Measurements from ENCODE around the gene FADS3. TPM values are rescaled to one million over a fixed set of nuclear protein-coding genes. Genes with fewer than 3 reads are reported as not detected.

The FADS3 gene
- total RNA-seq, 3 donors from 2014 or later (not counting 1 experiment from before 2014, with no cell fraction given): 10.8 to 17.8 (median 11.5) TPM

DNA sequence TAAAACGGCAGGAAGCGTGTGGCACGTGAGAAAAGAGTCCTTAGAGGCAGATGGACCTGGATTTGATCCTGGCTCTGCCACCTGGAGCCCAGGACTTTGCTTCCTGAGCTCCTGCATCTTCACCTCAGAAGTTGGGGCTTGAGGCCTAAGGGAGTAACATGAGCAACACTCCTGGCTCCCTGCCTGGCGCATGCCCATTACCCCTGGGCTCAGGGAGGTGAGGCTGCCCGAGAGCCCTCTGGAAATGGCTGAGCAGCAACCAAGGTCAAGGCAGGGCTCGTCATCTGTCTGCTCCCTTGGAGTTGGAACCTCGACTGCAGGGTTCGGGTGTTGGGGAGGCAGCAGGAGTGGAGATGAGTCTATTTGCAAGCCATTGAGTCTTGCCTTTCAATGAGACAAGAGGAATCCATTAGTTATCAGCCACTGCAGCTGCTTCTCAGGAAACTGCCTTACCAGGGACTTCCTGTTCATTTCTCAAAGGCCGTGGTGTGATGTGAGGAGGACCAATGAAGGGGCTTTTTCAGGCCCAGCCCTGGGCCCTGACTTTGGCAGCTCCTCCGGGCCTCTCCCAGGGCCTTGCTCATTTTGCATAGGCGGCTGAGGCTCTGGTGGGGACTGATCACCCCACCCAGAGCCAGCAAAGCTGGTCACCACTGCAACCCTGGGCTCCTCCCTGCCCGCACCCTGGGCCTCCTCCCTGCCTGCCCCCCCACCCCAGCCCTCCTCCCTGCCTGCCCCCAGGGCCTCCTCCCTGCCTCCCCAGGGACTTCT, 56.9 kb downstream of the FADS3 start:
- no peaks in the 10 kb centered on the region for H3K36me3 ChIP-seq (ENCODE audit: control insufficient read depth, insufficient read depth, low read length)

DNA sequence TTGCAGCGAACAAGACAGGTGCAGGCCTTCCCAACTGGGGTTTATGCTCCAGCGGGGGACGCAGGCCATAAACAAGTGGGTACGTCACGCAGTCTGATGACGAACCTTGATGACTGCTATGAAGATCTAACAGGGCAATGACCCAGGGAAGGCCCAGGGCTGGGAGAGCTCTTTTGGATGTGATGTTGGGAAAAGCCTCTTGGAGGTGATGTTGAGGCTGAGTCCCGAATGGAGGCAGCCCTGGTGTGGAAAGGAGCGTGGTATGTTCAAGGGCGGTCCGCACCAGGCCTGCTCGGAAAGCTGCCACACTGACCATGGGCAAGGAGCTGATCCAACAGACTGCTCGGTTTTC, 57.4 kb downstream of the FADS3 start:
- Mint-ChIP-seq H3K9me3 (no peaks in the 10 kb centered on the region), H3K4me1 (peaks cover 68 to 70% of the 10 kb centered on the region in 2 donors), H3K27ac (peak overlapping the region; percentile 97 to 98), H3K4me3 (peak overlapping the region; percentile 79), H3K27me3 (ENCODE audit: low read depth in 2 of 2) (no peaks in the 10 kb centered on the region), H3K36me3 (no peaks in the 10 kb centered on the region)
- Histone ChIP-seq H3K27me3 (ENCODE audit: control insufficient read depth, insufficient read depth, low read length) (no peaks in the 10 kb centered on the region), H3K27ac (ENCODE audit: low read length) (peak overlapping the region; percentile 83), H3K9me3 (ENCODE audit: control insufficient read depth, insufficient read depth, low read length) (no peaks in the 10 kb centered on the region), H3K4me3 (ENCODE audit: low read length) (no peak overlapping the region), H3K36me3 (ENCODE audit: control insufficient read depth, insufficient read depth, low read length) (no peaks in the 10 kb centered on the region), H3K4me1 (ENCODE audit: control insufficient read depth, insufficient read depth, low read length) (peaks cover 37% of the 10 kb centered on the region)
- ATAC-seq (no peak), DNase-seq (no peak)
- TF ChIP-seq CTCF (IDR thresholded peaks at IDR 0.05): no peak
- intact Hi-C loops (cut with micrococcal nuclease): loop anchor here (2.0 kb wide), 1 partner anchor 37 kb away; no protein-coding TSS in a partner anchor
- 90% methylated on average over 12 of the region's 12 CpGs for WGBS (ENCODE audit: insufficient coverage)

More for the DNA sequence above, 56.9 kb downstream of the FADS3 start:
- H3K36me3 Mint-ChIP-seq: no peaks in the 10 kb centered on the region
- H3K4me1 Mint-ChIP-seq: peaks cover 64 to 66% of the 10 kb centered on the region in 2 donors
- peak overlapping the region; percentile 83 for H3K27ac ChIP-seq (ENCODE audit: low read length)
- DNase-seq (peak; percentile 69 to 76), ATAC-seq (peak; percentile 98 to 99 (median 98))
- peaks cover 31% of the 10 kb centered on the region for H3K4me1 ChIP-seq (ENCODE audit: control insufficient read depth, insufficient read depth, low read length)
- no peaks in the 10 kb centered on the region for H3K27me3 ChIP-seq (ENCODE audit: control insufficient read depth, insufficient read depth, low read length)
- WGBS (ENCODE audit: insufficient coverage): 39% methylated on average over 12 of the region's 12 CpGs
- no peaks in the 10 kb centered on the region for H3K9me3 ChIP-seq (ENCODE audit: control insufficient read depth, insufficient read depth, low read length)
- peak overlapping the region; percentile 81 for H3K4me3 Mint-ChIP-seq
- no peak overlapping the region for H3K4me3 ChIP-seq (ENCODE audit: low read length)
- TF ChIP-seq CTCF (IDR thresholded peaks at IDR 0.05): no peak
- H3K9me3 Mint-ChIP-seq: no peaks in the 10 kb centered on the region
- intact Hi-C loops (cut with micrococcal nuclease): loop anchor here (2.0 kb wide), 1 partner anchor 38 kb away; no protein-coding TSS in a partner anchor
- peak overlapping the region; percentile 97 to 98 for H3K27ac Mint-ChIP-seq
- H3K27me3 Mint-ChIP-seq (ENCODE audit: low read depth in 2 of 2): no peaks in the 10 kb centered on the region

- Histone ChIP-seq H3K27ac (ENCODE audit: low read length) (no peak overlapping the region), H3K9me3 (ENCODE audit: control insufficient read depth, insufficient read depth, low read length) (no peaks in the 10 kb centered on the region), H3K36me3 (ENCODE audit: control insufficient read depth, insufficient read depth, low read length) (no peaks in the 10 kb centered on the region), H3K27me3 (ENCODE audit: control insufficient read depth, insufficient read depth, low read length) (no peaks in the 10 kb centered on the region), H3K4me3 (ENCODE audit: low read length) (no peak overlapping the region), H3K4me1 (ENCODE audit: control insufficient read depth, insufficient read depth, low read length) (peaks cover 41% of the 10 kb centered on the region)
- Mint-ChIP-seq H3K27me3 (ENCODE audit: low read depth in 2 of 2) (no peaks in the 10 kb centered on the region), H3K36me3 (no peaks in the 10 kb centered on the region), H3K4me1 (peaks cover 68 to 70% of the 10 kb centered on the region in 2 donors), H3K27ac (peak overlapping the region; percentile 97 to 98), H3K9me3 (no peaks in the 10 kb centered on the region), H3K4me3 (peak overlapping the region; percentile 79)
- 87% methylated on average over 11 of the region's 11 CpGs for WGBS (ENCODE audit: insufficient coverage)
- DNase-seq (peak in 1 of 2 donors; percentile 25), ATAC-seq (no peak)
- no peak for TF ChIP-seq CTCF (IDR thresholded peaks at IDR 0.05)
- intact Hi-C loops (cut with micrococcal nuclease): no loop called here
These were observed 57.9 kb downstream of the FADS3 start for GRCh38 chr11:61833471-61833870.
